Globus pallidus (tissue), 1 donor: ENCODE results near the gene LILRA5.
"Not testable (repeated sequence)": the region's sequence is repeated elsewhere in the genome, so short reads cannot be mapped to it uniquely, and the experiment has no call there.

Experiments used
- DNase-seq: peaks from one replicate; pipeline ENCODE4 v3.0.0-alpha.2; 2015; ENCODE audit warnings: low spot score

LILRA5 gene

DNA sequence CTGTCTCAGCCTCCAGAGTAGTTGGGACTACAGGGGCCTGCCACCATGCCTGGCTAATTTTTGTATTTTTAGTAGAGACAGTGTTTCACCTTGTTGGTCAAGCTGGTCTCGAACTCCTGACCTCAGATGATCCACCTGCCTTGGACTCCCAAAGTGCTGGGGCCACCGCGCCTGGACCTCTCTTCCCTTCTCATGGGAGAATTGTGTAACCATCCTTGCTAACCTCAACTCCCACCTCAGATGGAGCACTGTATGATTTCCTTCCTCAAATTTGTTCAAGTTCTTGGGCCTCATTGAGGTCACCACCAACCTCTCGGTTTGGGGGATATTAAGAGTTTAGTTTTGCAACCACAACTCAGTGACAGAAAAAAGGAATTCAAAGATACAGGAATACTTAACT, 10.7 kb downstream of the LILRA5 start:
- DNase-seq = peak; percentile 33

GRCh38 chr19:54299515-54299914, 13.5 kb downstream of the LILRA5 start:
- no peak for DNase-seq

- DNase-seq = no peak
Observed at GRCh38 chr19:54299126-54299498, 13.9 kb downstream of the LILRA5 start.

DNA sequence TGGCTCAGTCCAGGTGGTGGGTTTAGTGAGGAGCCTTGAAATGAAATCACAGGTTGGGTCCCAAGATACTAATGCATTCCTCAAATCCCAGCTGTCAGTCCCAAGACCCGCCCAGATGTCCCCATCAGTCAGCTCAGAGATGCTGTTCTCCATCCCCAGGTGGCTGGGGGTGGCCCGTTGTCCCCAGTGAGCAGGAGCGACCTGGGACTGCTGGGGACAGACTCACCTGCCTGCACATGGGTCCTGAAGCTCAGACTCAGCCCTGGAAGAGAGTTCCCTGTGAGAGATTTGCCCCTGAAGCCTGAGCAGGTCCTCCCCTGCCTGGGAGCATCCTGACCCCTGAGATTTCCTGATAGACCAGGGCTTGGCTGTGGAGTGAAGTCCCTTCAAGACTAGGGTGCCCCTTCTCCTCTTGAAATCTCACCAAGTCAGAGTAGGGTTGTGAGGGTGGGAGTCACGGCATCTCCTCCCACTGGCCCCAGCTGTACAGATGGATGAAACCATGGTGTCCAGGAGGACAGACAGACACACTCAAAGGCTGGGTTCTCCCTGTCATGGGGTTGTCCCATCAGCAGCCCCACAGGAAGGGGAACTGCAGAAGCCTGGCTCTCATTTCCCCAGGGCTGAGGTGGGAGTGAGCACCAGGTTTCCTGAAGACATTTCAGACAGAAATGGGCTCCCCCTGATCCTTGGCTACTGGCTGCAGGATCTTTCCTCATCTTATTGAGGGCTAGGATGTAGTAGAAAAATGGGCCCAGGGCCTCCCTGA, 14.4 kb downstream of the LILRA5 start:
- DNase-seq = no peak

GRCh38 chr19:54297759-54298305, 15.1 kb downstream of the LILRA5 start:
- DNase-seq = no peak

- no peak for DNase-seq
Observed at GRCh38 chr19:54294539-54294938, 18.4 kb downstream of the LILRA5 start.

DNA sequence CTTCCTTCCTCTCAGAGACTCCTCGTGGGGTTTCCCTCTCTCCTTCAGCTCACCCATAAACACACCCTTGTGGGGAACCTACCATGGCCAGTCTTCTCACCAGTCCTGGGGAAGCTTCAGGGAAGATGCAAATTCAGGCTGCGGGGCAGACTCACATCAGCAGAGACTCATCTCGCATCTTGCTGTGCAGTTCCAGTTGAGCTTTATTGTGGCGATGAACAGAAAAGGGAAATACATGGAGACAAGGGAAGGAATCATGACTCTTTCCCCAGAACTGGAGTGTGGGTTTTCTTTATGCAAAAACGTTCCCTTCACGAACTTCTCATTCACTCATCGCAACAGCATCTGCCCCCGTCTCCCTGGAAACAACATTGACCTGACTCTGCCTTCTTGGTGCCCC, 23.8 kb downstream of the LILRA5 start:
- DNase-seq = not testable (repeated sequence)

GRCh38 chr19:54287456-54287855, 25.5 kb downstream of the LILRA5 start:
- no peak for DNase-seq

DNA sequence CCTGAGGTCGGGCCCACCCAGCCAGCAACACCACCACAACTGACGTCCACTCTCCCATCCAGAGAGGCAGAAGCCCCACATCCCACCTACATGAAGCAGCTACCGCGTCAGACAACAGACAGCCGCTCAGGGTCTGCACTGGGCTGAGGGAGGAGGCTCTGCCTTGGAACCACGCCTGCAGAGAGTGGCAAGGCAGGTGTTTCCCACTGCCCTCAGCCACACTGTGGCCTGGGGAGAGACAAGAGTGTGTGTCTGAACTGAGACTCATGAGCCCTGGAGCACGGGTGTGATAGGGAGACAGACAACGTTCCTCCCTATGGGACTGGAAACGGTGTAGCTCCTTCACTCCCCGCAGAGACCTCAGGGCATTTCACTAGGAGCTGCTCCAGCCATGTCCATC, 26.7 kb downstream of the LILRA5 start:
- DNase-seq = not testable (repeated sequence)

DNA sequence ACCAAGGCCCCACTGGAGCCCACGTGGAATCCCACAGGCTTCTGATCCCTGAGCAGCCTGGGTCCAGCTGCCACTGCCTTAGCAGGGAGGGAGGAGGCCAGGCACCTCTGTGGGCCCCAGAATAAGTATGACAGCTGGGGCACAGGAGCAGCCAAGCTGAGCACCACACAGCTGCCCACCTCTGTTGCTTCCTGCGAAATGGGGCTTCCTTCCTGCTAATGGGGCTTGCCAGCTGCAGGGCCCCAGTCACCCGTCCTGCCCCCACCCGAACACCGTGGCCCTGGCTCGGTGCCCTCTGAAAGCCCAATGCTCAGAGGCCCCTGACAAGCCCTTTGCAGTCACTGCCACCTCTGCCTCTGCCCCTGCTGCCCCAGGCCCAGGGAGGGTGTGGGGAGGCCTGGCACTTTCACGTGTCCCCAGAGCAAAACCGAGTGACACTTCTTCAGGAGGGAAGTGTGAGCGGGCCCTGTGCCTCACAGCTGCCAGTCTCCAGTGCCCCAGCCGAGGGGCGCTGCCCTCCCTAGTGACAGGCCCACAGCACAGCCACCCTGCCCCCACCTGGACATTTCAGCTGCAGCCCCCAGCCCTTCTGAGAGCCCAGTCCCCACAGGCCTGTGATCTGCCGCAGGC, 27.4 kb downstream of the LILRA5 start:
- not testable (repeated sequence) for DNase-seq

DNA sequence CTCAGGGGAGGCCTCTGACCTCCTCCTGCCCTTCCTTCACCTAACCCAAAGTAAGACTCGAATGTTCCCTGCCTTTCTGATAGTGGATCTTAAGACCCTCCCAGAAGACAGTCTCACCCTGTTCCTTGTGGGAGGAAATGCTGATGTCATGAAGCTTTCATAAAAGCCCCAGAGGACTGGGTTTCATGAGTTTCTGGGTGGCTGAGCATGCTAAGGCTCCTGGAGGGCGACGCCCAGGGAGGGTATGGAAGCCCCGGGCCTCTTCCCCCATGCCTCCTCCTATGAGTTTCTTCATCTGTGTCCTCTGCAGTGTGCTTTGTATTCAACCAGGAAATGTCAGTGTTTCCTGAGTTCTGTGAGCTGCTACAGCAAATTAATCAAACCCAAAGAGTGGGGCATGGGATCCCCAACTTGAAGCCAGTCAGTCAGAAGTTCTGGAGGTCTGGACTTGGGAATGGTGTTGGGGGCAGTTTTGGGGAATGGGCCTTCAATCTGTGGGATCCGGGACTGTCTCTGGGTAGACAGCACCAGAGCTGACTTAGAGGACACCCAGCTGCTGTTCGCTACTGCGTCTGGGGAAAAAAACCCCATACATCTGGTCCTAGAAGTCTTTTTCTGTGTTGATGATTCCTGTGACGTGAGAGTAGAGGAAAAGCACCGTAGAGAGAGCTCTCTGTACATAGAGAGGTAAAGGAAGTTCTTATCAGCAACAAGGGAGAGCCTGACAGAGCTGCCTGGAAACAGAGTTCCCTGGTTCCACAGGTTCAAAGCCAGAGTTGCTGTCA, 30.1 kb downstream of the LILRA5 start:
- DNase-seq = no peak

DNA sequence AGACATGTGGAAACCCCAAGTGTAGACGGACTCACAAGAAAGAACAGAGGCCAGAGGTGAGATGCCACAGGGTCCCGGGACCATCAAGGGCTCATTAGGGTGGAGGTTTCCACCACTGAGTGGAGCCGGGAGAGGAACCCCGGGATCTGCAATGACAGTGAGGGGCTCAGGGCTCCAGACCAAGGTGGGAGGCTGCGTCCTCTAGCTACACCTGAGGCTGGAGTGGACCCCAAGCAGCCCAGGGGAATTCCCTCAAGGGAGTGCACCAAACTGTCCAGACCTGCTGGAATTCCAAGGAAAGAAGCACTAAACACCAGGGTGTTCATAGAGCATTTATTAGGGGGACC, 31.3 kb downstream of the LILRA5 start:
- not testable (repeated sequence) for DNase-seq

DNA sequence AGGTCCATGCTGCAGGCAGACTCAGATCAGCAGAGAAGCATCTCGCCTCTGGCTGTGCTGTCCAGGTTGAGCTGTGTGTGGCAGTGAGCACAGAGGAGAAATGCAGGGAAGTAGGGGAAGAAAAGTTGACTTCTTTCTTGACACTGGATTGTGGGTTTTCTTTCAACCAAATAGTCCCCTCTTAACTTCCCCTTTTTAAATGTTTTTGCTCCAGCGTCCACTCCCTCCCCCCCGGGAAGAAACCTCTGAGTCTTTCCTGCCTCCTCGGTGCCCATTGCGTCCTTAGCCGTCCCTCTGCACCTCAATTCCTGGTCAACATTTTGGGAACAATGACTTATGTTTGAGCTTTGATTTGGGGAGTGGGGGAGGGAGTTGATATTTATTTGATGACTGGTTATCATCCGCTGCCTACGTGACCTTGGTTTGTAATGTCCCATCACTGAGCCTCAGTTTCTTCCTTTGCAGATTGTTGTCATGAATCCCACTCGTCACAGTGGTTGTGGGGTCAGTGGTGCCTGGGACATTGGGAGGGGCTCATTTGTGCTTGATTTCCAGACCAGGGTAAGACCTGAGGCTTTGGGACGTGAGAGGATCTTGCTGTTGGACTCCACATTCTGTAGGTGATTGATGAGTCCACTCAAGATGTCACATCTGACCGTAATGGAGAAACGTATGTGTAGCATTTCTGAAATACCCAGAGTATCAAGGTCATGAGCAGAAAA, 31.8 kb downstream of the LILRA5 start, which contains the start of gene LILRB2:
Gene LILRB2, minus strand, starts transcription at position 104 of the 722 bp plus-strand sequence. CDS start 614 bp downstream, outside the sequence.
- peak; percentile 10 for DNase-seq

GRCh38 chr19:54280441-54280840, 32.5 kb downstream of the LILRA5 start:
- DNase-seq = peak; percentile 13

DNA sequence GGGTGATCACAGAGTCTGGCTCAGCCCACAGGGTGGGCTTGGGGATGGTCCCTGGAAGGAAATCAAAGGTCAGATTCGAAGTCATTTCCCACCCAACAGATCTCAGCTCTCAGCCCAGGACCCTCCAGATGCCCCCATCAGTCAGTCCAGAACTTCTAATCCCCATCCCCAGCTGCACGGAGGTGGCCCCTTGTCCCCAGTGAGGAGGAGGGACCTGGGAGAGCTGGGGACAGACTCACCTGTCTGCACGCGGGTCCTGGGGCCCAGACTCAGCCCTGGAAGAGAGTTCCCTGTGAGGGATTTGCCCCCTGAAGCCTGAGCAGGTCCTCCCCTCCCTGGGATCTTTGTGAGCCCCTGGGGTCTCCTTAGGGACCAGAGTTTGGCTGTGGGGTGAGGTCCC, 32.9 kb downstream of the LILRA5 start:
- DNase-seq = not testable (repeated sequence)

DNA sequence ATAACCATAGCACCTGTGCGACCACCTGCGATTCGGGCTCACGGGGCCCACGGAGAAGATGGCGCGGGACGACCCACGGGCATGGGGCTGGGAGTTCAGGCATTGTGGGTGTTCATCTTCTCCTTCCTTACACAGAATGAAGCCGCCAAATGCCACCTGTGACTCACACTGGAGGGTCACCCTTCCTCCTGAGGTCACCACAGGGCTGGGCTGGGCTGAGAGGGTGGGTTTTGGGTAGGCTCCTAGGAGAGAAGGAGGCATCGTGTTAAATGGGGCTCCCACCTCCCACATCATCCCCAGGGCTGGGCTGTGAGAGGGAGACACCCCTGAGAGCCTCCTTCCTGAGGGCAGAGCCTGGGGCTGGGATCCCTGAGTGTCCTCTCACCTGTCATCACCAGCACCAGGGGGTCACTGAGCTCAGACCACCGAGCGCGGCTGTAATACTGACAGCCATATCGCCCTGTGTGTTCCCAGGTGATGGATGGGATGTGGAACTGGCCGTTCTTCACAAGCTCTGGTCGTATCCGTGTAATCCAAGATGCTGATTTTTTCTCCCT, 33.5 kb downstream of the LILRA5 start:
- no peak for DNase-seq

GRCh38 chr19:54278571-54279195, 34.3 kb downstream of the LILRA5 start:
- not testable (repeated sequence) for DNase-seq

DNA sequence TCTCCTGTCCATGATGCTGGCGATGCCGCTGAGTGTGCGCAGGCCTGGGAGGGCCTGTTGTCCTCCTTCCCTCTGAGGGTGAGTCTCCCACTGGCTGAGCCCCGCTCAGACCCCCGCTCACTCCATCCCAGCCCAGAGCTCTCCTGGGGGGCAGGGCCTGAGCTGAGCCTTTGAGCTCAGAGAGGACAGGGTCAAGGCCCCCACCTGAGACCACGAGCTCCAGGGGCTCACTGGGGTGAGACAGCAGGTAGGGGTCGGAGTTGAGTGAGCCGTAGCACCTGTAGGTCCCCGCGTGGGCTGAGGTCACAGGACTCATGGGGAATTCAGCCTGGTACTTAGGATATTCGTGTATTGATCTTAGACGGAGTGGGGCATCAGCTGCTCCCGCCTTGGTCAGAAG, 34.9 kb downstream of the LILRA5 start:
- not testable (repeated sequence) for DNase-seq

- not testable (repeated sequence) for DNase-seq
Observed at GRCh38 chr19:54277111-54277615, 35.8 kb downstream of the LILRA5 start.

DNA sequence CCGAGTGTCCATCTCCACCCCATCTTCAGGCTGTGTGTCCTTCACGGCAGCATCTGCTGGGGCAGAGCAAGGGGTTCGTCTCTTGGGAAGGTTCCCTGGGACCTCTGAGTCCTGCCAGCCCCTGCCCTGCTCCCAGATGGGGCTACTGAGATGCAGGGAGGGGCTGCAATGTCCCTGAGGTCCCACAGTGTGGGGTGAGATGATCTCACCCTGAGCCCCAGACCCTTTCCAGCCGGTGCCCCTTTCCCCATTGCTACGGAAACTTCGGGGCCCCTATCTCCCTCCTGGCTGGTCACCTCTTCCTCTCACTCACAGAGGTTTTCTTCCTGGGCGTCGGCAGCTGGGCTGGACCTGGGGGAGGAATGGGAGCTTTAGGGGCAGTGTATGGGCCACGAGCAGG, 37.0 kb downstream of the LILRA5 start:
- no peak for DNase-seq

DNA sequence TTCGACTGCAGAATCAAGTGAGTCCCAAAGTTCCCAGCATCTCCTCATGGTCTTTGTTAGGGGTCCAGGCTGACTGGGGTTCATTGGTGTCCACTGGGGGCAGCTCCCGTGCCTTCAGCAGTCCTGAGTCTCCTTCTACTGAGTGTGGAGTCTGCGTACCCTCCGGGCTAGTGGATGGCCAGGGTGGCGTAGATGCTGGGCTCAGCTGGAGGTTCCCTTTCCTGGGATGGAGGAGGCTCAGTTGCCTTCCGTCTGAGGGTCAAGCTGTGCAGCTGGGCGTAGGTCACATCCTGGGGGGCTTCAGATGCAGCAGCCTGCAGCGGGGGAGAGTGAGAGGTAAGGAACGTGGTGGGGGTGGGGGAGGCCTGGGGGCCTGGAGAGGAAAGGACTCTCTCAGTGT, 38.5 kb downstream of the LILRA5 start:
- DNase-seq = not testable (repeated sequence)
